ENCODE results near the gene UQCR11.

GRCh38 chr19:1609680-1610474 is 4.6 kb upstream of the UQCR11 start:
- TF ChIP-seq CTCF (conservative IDR thresholded peaks at IDR 0.05 in 1 of 2, IDR thresholded peaks at IDR 0.05 in 1 of 2; ENCODE audit: extremely low read depth in 1 of 2, insufficient read depth in 1 of 2, low read depth in 1 of 2, low read length in 2 of 2) (no peak), EZH2 (IDR thresholded peaks at IDR 0.05; ENCODE audit: borderline replicate concordance, low read length) (no peak)

All from mammary epithelial cell (primary cell).